Measurements from ENCODE around the gene COL20A1.
A peak's percentile ranks its signal among the peaks of the same experiment; 100 is the strongest.
"Not testable (repeated sequence)": the region's sequence is repeated elsewhere in the genome, so short reads cannot be mapped to it uniquely, and the experiment has no call there.

COL20A1 gene

DNA sequence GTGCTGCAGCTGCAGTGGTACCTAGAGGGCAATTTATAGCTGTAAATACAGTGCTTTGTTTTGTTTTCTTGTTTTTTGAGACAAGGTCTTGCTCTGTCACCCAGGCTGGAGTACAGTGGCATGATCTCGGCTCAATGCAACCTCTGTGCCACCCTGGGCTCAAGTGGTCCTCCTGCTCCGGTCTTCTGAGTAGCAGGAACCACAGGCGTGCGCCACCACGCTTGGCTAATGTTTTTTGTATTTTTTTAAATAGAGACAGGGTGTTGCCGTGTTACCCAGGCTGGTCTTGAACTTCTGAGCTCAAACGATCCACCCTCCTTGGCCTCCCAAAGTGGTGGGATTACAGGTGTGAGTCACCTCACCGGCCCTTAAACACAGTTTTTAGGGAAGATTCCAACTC is 41.4 kb downstream of the COL20A1 start:
- DNase-seq (ENCODE audit: low read depth), result no peak

DNA sequence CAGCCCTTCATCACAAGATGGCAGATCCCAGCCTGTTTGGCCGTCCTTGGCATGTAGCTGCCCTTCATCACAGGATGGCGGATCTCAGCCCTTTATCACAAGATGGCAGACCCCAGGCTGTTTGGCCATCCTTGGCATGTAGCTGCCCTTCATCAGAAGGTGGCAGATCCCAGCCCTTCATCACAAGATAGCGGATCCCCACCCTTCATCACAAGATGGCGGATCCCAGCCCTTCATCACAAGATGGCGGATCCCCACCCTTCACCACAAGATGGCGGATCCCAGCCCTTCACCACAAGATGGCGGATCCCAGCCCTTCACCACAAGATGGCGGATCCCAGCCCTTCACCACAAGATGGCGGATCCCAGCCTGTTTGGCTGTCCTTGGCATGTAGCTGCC is 42.1 kb downstream of the COL20A1 start:
- DNase-seq (ENCODE audit: low read depth), result not testable (repeated sequence)

DNA sequence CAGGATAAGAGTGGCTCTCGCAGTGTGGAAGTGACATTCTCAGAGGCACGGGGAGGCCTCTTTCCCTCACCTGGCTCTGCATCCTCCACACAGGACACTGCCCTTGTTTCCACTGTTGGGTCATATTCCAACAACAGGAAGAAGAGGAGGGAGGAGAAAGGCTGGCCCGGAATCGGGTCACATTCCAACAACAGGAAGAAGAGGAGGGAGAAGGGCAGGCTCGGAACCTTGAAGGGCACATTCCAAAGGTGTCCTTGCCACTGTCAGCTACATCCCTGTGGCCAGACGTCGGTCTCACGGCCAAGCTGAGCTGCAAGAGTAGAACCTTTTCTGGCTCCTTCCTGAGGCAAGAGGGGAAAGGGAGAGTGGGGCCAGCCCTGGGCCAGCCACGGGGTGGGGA is 42.7 kb downstream of the COL20A1 start:
- no peak for DNase-seq (ENCODE audit: low read depth)

DNA sequence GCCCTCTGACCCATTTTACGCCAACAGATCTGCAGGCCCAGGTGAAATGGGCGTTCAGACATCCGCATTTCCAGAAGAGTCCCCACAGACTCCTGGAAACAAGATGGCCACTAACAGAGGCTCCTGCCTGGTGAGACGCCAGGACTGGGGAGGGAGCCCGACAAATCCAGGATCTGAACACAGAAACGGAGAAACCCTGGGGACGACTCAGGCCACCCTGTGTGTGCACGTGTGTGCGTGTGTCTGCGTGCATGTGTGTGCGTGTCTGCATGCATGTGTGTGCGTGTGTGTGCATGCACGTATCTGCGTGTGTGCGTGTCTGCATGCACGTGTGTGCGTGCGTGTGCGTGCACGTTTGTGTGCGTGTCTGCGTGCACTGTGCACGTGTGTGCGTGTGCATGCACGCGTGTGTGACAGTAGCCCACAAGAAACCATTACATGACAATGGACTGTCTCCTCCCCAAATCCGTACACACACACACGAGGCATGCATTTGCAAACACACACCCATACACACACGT is 43.3 kb downstream of the COL20A1 start:
- no peak for DNase-seq (ENCODE audit: low read depth)

DNA sequence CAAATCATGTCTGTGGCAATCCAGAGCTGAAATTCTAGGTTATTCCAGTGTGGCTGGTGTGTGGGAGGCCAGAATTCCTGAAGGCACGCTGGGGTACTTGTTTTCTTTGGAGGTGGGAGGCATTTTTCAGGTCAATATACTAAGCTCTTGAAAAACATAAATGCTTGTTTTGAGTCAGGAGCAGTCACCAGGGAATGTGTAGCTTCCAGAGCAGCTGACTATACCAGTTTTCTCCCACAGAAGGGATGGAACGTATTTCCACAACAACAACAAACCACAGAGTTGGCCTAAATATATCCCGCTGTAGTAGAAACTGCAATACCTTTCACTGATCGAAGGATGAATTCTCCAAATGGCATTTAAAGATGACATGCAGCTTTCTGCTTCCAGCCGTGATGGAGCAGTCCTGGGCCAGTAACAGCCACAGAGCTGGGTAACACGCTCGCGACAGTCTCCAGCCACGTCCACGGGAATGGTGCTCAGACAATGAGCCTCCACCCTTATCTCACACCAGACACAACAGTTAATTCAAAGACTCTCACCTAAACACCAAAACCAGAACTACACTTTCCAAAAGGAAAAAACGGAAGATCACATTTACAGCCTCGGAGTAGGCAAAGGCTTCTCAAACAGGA is 44.9 kb downstream of the COL20A1 start:
- DNase-seq (ENCODE audit: low read depth), result peak; percentile 37

DNA sequence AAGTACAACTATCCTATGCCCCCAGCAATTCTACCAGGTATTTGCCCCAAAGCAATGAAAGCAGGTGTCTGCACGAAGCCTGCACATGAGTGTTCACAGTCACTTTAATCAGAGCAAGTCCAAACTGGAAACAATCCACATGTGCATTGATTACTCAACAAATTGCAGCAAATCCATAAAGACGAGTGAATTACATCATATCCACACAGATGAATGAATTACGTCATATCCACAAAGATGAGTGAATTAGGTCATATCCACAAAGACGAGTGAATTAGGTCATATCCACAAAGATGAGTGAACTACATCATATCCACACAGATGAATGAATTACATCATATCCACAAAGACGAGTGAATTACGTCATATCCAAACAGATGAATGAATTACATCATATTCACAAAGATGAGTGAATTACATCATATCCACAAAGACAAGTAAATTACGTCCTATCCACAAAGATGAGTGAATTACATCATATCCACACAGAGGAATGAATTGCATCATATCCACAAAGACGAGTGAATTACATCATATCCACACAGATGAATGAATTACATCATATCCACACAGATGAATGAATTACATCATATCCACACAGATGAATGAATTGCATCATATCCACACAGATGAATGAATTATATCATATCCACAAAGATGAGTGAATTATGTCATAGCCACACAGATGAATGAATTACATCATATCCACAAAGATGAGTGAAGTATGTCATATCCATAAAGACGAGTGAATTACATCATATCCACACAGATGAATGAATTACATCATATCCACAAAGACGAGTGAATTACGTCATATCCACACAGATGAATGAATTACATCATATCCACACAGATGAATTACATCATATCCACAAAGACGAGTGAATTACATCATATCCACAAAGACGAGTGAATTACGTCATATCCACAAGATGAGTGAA is 46.4 kb downstream of the COL20A1 start:
- DNase-seq (ENCODE audit: low read depth), result not testable (repeated sequence)

DNA sequence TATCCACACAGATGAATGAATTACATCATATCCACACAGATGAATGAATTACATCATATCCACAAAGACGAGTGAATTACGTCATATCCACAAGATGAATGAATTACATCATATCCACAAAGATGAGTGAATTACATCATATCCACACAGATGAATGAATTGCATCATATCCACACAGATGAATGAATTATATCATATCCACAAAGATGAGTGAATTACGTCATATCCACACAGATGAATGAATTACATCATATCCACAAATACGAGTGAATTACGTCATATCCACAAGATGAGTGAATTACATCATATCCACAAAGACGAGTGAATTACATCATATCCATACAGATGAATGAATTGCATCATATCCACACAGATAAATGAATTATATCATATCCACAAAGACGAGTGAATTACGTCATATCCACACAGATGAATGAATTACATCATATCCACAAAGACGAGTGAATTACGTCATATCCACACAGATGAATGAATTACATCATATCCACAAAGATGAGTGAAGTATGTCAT is 47.2 kb downstream of the COL20A1 start:
- not testable (repeated sequence) for DNase-seq (ENCODE audit: low read depth)

DNA sequence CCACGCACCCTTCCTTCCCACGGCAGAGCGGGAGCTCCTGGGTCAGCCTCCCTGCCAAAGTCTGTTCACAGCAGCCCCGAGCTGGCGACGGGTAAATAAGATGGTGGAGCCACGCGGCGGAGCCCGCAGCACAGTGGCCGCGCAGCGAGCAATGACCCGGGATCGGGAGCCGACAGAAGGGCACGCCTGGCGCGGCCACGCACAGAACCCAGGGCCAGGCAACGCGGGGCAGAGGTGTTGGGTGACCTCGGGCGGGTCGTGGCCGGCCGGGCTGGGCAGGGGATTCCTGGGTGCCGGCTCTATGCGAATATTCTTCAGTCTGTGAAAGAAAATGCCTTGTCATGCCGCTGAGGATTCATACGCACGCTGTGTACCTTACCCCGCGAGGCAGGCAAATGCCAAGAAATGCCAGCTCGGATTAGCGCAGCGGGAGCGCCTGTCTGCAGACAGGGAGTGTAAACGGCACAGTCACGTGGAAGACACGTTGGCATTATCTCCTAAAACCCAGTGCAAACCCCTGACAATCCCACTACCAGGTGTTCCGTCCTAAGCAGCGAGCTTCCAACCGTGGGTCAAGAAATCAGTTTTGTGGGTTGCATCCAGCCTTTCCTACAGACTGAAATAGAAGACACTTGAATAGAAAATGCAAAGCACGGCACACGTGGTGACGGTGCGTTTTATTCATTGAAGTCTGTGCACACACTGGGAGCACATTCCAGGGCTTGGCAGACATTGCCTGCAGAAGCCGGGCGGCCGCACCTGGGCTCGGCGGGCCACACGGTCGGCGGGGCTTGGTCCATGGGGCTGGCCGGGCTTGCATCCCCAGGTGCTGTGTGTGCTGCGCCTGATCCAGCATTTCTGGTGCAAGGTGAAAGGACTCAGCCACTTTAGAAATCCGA is 49.8 kb downstream of the COL20A1 start:
- DNase-seq (ENCODE audit: low read depth), result no peak

DNA sequence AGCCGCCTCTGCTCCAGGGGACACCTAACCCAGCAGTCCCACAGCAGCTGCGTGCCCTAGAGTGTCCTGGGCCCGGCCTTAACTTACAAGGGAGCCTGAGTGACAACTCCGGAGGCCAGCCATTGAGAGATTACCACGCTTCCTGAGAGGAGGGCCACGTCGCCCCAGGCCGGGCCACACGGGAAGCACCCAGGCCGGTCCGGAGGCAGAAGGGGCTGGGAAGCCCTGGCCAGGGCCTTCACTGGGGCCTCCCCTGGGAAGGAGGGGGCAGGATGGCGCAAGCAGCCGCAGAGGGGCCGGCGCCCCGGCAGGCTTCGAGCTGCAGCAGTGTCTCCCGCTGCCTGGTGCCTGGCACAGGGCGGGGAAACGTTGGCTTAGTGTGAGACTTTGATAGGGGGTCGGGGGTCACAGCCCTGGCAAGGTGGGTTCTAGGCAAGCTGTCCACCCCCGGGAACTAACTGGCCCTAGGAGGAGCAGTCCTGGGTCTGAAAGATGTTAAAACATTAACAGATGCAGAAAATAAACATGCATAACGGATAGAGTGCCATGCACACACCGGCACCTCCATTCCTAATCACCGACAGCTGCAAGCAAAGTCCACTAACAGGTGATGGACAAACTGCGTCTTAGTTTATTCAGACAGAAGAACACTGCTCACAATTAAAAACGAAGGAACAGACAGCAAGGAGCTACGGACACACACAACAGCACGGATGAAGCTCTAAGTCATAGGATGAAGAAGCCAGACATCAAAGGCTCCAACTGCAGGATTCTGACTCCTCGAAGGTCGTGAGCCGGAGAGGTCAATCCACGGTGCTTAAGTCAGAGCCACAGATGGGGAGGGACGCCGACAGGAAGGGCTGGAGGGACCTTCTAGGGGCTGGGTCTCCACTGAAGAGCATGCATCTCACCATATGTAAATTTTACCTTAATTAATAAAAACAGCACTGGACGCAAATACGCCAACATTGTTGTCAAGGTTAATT is 50.8 kb downstream of the COL20A1 start:
- no peak for DNase-seq (ENCODE audit: low read depth)

DNA sequence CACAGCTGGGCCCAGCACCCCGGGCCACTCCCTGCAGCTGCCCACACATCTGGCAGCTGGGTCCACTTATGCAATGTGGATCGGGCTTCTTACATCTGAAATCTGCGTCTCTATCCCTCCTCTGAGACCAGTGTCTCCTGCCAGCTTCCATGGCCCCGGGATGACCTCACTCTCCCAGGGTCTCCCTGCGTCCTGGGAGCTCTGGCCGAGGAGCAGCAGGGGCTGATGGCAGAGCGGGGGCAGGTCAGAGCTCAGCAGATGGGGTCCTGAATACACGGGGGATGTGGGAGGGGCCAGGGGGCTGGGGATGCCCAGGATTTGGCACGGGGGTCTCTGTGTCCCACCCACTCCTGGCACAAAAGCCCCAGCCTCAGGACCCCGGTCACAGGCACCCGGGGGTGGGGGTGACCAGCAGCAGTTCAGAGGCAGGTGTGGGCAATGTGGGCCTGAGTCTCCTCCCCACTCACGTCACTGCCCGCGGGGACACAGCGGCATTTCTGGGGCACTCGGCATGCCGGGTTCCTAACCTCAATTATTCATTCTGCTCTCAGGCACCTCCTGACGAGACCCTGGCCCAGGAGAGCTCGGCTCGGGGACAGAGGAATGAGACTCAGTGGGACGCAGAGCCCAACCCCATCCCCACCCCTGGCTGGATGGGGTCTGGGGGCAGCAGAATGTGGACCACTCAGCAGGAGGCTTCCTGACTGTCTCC is 51.8 kb downstream of the COL20A1 start:
- peak; percentile 22 for DNase-seq (ENCODE audit: low read depth)

DNA sequence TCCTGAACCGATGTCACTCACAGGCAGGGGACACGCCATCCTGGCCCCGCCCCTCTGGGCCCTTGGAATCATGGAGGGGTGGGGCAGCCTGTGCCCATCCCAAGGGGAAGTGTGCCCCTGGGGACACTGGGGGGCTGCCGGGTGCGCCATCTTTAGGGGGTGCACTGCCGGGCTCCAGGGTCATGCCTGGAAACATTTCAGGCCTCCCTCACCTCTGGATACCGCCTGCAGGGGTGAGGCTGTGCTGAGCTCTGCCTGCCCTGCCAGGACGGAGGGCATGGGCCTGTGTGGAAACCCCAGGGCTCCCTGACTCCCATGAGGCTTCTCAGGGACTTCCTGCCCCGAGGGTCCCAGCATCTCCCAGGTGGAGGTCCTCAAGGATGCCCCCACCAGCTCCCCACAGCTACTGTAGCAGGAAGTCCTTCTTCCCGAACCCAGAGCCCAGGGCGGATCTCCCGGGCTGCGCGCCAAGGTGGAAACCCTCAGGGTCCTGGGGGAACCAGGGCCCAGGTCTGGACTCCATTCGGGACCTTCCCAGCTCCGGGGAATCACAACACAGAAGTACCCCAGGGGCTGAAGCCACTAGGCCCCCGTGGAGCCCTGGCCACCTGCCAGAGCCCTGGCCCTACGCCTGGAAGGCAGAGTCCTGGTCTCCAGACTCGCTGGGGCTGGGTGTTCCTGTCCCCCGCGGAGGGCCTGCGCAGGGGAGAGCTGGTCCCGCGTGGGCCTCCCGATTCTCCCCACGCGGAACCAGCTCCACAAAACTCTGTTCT is 52.5 kb downstream of the COL20A1 start:
- DNase-seq (ENCODE audit: low read depth), result no peak

DNA sequence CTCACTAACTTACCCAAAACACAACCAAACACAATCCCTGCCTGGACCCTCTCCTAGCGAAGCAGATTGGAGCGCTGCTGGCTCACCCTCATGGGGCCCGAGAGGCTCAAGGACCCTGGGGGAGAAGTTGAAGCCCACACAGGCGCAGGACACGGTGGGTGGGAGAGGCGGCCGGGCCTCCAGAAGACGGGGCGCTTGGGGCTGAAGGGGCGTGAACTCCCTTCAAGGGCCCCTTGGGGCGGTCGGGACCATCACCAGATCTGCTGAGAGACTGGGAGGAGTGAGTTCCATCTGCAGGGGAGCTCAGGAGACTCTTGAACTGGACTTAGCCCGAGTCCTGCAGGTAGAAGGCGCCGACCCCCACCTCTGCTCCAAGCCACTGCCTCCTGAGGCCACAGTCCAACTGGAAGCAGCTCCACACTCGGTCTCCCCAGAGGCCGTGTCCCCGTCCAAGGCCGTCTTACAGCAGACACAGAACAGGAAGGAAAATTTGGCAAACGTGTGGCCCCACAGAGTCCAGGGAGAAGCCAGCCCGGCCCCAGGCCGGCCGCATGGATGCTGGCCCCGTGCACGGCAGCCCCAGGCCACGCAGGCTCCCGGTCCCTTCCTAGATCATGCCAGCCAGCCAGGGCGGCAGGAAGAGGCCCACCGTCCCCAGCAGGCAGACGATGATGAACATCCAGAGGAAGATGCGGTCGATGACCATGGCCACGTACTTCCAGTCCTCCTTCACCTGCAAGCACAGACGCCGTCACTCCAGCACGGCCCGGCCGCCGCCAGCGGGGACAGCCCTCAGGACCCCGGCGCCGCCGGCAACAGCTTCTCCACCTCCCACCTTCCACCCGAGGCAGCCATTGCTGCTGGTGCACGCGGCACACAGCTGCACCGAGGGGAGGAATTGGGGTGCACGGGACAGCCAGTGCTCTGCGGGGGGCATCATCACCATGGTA is 53.4 kb downstream of the COL20A1 start:
- DNase-seq (ENCODE audit: low read depth), result no peak

DNA sequence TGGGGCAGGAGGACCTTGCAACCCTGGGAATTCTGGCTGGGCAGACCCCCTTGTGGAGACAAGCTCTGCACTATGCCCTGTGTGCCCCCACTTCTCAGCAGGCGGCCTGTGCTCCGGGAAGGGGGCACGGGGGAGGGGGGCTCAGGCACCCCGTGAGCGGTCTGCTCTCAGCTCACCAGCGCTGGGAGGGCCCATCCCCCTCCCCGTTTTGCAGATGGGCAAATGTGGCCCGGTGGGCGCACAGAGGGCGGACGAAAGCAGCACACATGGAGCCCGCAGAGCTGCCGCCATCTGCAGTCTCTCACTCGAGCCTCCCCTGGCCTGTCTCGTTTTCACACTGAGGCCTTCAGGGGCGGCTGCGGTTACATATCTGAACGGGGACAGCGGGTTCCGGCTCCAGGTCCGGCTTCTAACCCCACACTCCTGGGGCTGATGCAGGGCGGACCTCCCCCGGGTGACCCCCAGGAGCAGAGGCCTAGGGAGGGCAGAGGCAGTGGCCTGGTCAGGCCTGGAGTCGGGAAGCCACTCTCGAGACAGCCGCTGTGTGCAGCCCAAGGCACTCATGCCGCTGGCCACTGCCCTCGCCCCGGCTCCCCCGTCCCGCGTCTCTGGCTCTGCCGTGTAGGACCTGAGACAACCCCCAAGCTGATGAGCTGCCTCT is 54.2 kb downstream of the COL20A1 start:
- DNase-seq (ENCODE audit: low read depth), result no peak

DNA sequence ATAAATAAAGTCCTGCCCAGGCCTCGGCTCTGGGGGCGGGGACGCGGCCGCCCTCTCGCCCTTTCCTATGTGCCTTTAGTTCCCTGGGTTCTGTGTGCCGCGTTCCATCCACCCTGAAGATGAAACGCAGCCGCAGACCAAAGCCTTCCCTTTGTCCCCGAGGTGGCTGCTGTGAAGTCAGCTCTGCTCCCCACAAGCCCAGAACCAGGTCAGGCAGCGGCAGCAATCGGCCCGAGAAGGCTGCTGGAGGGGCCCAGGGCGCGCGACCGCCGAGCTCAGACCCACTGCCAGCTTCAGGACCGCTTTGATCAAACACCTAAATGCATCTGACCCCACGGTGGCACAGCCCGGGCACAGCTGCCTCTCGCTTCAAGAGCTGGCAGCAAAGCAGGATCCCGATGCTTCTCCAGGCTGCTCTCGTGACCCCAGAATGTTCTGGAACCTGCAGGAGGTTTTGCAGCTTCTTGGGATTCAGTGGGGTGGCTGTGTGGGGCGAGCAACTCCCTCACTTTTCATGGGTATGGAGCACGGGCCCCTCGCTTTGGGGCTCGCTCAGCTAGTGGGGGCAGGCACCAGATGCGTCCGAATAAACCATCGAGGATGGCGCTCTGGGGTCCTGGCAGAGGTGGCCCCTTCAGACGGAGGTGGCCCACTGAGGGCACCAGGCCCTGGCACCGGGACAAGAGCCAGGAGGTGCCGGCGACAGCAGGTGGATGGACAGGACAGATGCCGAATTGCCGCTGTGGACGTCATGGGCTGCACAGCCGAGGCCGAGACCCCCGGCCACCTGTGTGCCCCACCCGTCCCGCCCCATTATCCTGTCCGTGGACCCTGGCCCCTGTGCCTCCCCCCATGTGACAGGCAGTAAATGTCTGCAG is 55.2 kb downstream of the COL20A1 start:
- DNase-seq (ENCODE audit: low read depth), result no peak

DNA sequence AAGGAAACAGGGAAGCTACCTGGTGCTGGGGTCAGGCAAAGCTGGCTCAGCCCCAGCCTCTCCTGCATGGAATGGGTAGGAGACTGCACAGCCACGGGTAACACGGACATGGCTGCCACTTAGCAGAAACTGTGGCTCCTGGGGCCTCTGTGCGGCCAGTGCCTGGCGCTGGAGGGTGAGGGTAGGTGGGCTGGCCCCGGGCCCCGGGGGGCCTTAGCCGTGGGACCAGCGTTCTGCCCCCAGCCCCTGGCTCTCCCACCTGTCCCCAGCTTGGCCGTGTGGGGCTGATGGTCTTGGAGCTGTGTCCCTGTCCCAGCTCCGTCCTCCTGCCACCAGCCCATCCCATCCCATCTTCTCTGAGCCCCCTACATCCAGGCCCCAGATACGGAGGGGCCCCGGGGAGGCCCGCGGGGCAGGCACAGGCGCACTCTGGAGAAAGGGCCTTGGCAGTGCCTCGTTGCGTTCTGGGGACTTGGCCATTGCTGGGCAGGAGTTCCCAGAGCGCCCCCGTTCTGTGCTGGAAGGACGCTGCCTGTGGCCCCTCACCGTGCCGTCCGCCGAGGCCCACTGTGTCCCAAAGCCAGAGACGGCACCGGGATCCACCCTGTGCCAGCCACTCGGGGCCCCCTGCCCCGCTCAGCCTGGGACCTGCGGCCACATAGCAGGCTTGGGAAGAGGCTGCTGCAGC is 56.0 kb downstream of the COL20A1 start:
- no peak for DNase-seq (ENCODE audit: low read depth)

DNA sequence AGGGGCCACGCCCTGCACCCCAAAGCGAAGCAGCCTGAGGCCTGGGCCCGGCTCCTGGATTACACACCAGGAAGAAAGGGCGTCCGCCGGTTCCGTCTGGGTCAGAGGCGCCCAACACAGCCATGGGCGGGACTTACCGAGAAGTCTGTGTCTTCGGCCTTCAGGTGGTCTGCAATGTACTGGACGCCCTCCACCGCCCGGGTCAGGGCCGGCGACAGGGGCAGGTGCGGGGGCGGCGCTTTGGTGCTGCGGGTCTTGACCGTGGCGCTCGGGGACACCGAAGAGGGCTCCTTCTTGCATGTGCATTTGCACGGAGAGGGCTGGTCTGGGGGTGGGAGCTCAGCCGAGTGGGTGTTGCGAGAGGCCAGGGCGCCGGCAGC is 56.5 kb downstream of the COL20A1 start:
- DNase-seq (ENCODE audit: low read depth), result no peak

All from stromal cell of bone marrow (primary cell).